Measurements from ENCODE around the gene STK39.

Gene STK39

DNA sequence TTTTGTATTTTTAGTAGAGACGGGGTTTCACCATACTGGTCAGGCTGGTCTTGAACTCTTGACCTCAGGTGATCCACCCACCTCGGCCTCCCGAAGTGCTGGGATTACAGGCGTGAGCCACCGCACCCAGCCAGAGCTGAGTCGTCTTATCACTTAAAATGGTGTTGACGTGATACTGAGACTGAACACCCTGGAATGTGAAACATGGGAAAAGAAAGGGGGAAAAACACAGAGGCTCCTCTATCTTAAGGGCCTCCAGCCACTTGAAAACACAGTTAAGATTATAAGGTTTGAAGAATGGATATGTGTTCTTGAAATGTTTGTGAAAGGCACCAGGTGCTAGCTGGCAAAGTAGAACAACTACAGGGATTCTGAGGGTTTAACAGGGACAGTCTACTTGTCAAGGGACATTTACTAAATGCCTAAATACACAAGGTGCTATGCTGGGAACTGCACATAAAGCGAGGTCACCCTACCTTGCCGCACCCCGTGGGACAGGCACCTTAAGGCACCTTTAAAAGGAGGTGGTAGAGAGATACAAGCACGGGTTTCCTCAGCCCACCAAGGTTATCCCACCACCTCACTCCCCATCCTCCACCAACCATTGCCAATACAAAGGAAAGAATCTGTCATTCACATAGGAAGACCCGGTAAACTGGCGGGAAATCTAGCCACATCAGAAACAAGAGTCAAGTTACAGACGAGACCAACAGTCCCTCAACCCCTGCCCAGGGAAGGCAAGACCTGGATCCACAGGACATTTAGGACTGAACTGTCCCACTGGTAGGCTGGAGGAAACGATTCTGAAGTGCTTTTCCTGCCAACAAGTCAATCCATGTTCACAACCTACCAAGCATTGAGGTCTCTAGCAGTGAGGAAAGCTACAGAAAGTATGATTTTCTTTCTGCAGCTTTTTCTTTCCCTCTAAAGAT, 43.4 kb downstream of the STK39 start:
- no peak for DNase-seq (ENCODE audit: low read depth)
- H3K4me3 ChIP-seq (ENCODE audit: low read length) = no peak overlapping the region
- TF ChIP-seq, protein P1, sequence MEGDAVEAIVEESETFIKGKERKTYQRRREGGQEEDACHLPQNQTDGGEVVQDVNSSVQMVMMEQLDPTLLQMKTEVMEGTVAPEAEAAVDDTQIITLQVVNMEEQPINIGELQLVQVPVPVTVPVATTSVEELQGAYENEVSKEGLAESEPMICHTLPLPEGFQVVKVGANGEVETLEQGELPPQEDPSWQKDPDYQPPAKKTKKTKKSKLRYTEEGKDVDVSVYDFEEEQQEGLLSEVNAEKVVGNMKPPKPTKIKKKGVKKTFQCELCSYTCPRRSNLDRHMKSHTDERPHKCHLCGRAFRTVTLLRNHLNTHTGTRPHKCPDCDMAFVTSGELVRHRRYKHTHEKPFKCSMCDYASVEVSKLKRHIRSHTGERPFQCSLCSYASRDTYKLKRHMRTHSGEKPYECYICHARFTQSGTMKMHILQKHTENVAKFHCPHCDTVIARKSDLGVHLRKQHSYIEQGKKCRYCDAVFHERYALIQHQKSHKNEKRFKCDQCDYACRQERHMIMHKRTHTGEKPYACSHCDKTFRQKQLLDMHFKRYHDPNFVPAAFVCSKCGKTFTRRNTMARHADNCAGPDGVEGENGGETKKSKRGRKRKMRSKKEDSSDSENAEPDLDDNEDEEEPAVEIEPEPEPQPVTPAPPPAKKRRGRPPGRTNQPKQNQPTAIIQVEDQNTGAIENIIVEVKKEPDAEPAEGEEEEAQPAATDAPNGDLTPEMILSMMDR (IDR thresholded peaks at IDR 0.05; ENCODE audit: insufficient read depth, low read depth, low read length, missing control alignments) = no peak

DNA sequence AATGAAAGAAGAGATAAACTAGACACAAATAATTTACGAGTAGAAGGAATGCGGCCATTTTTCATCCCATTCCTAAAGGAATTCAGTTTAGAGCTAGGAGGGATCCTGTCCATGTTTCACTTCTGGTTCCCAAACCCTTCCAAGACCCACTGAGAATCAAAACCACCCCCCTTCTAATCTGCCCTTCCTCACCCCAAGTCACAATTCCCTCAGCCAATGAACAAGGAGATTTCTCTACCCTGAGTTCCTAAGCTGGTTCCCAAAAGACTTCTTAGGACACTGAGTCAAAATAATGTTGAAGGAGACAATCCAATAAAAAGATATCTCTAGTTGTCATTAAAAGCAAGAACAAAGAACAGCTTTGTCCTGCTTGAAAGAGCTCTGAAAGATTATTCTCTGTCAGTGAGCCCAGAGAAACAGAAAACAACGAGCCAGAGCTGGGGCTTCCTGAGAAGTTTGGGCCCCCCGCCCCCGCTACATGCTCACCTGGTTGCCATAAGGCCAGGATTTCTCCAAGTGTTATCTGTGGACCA, 45.7 kb downstream of the STK39 start:
- DNase-seq (ENCODE audit: low read depth) = no peak
- TF ChIP-seq, protein P1 (IDR thresholded peaks at IDR 0.05; ENCODE audit: insufficient read depth, low read depth, low read length, missing control alignments) = no peak
- H3K4me3 ChIP-seq (ENCODE audit: low read length) = no peak overlapping the region

DNA sequence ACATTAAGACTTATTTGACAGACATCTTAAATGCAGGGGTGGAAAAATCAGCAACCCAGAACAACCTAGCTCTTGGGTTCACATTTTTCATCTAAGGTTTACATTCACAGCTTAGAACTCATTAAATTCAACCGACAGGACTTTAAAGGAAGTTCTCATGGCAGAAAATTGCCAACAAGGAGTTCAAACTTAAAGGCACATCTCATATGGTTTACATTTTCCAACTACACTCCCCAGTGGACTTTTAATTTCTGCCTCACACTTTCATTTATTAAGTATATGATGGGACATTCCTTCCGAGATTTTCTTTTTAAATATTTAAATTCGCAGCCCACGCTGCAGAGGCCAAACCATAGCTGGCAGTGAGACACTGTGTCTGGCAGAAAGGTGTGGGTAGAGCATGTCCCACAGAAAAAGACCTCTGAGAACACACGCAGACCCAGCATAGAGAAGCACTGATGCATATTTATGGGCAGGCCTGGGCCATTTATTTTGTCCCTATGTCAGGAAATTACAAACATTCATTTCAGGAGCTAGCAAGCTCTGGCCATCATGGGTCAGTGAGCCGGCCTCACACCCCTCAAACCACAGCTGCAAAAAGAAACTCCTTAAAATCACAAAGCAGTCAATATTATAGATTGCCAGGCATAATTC, 46.3 kb downstream of the STK39 start:
- TF ChIP-seq, protein P1 (IDR thresholded peaks at IDR 0.05; ENCODE audit: insufficient read depth, low read depth, low read length, missing control alignments) = no peak
- no peak overlapping the region for H3K4me3 ChIP-seq (ENCODE audit: low read length)
- no peak for DNase-seq (ENCODE audit: low read depth)

DNA sequence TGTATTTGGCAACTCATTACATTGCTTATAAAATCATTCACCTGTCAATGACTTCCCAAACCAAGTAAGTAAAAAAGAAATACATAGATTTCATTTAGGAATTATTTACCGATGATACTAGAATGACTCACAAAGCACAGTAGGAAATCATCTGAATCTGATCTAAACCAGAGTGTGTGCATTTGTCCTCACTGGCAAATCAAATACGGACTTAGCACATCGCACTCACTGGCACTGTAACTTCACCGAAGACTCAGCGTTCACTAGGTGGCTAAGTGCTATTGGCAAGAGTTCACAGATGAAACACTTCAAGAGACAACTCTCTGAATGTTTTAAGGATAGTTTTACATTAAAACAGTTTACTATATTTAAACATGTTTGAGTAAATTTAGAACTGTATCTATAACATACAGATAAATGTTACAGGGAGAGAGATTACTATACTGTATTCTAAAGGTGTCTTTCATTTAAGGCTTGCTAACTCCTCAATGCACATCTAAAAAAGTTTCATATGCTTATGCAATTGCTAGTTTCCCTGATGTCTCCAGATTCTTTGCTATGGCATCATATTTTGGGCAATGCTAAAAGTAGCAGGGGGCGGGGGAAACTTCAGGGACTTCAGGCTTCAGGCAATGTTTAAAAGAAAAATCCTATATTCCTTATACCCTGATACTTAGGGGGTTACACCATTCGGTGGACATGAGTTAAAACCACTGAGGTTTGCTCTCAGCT, 48.8 kb downstream of the STK39 start:
- peak; percentile 55 for DNase-seq (ENCODE audit: low read depth)
- TF ChIP-seq, protein P1 (IDR thresholded peaks at IDR 0.05; ENCODE audit: insufficient read depth, low read depth, low read length, missing control alignments) = no peak
- H3K4me3 ChIP-seq (ENCODE audit: low read length) = no peak overlapping the region

DNA sequence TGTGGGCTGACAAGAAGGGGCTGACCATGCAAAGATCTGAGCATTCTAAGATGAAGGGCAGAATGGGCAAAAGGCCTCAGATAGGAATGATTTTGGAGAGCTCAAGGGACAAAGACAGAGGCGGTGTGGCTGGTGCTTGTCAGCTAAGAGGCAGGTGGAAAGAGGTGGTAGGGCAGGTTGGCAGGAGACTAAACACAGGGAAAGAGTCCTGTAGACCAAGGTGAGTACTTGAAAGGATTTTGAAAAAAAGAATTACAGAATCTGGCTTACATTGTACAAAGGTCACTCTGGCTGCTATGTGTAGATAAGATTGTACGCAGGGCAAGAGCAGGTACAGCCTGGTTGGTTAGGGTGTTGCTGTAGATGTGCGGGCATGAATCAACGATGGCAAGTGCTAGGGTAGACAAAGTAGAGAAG, 50.6 kb downstream of the STK39 start:
- TF ChIP-seq, protein P1 (IDR thresholded peaks at IDR 0.05; ENCODE audit: insufficient read depth, low read depth, low read length, missing control alignments) = no peak
- H3K4me3 ChIP-seq (ENCODE audit: low read length) = no peak overlapping the region
- no peak for DNase-seq (ENCODE audit: low read depth)

DNA sequence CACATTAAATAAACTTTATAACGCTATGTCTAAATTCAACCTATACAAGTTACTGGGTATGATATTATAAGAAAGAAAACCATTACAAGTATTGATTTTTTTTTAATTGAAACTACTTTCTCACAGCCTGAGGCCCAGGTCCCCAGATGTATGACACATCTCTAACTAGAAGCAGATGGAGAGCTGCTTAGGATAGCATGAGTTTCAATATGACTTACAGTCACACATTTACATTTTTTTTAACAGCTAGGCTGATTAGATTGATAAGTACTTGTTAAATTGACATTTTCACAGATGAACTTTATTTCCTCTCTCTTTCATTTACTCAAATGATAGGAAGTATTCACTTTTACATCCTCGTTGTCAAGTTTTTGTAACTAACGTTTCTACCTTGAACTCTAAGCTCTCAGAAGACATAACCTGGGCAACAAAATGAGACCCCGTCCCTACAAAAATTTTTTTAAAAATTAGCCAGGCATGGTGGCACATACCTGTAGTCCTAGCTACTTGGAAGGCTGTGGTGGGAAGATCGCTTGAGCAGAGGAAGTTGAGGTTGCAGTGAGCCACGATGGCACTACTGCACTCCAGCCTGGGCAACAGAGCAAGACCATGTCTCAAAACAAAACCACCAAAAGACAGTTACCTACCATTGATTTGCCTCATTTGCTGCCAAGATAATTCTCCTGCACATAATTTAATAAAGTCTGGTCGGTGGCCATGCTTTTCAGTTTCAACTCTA, 52.4 kb downstream of the STK39 start:
- DNase-seq (ENCODE audit: low read depth) = no peak
- TF ChIP-seq, protein P1 (IDR thresholded peaks at IDR 0.05; ENCODE audit: insufficient read depth, low read depth, low read length, missing control alignments) = no peak
- no peak overlapping the region for H3K4me3 ChIP-seq (ENCODE audit: low read length)

All from epithelial cell of esophagus (primary cell).